CD4-positive, alpha-beta T cell treated with Interleukin-15 for 4 hours (primary cell): Measurements from ENCODE around the gene MSL3.

Experiments
- DNase-seq: peaks from one replicate; pipeline ENCODE4 v3.0.0-alpha.2; 2020; ENCODE audit warnings: low spot score

The MSL3 gene

GRCh38 chrX:11757719-11758399 is at the start of gene MSL3:
MSL3 (plus strand) TSS chrX:11758237; CDS start chrX:11758264, 27 bp downstream.
- DNase-seq: peak; percentile 57

- no peak for DNase-seq
Observed at GRCh38 chrX:11722304-11722703, 35.7 kb upstream of the MSL3 start.

GRCh38 chrX:11724122-11725017 is 33.7 kb upstream of the MSL3 start:
- peak; percentile 7 for DNase-seq

GRCh38 chrX:11725631-11726442 is 32.2 kb upstream of the MSL3 start:
- no peak for DNase-seq

GRCh38 chrX:11728556-11728955 is 29.5 kb upstream of the MSL3 start:
- DNase-seq: no peak

GRCh38 chrX:11733614-11734013 is 24.4 kb upstream of the MSL3 start:
- no peak for DNase-seq

GRCh38 chrX:11739776-11740175 is 18.3 kb upstream of the MSL3 start:
- no peak for DNase-seq

- no peak for DNase-seq
Observed at GRCh38 chrX:11740794-11741193, 17.2 kb upstream of the MSL3 start.

GRCh38 chrX:11741574-11741973 is 16.5 kb upstream of the MSL3 start:
- no peak for DNase-seq

- no peak for DNase-seq
Observed at GRCh38 chrX:11745881-11746280, 12.2 kb upstream of the MSL3 start.

GRCh38 chrX:11750046-11750445 is 8.0 kb upstream of the MSL3 start:
- DNase-seq: no peak

GRCh38 chrX:11750694-11751093 is 7.3 kb upstream of the MSL3 start:
- no peak for DNase-seq

- no peak for DNase-seq
Observed at GRCh38 chrX:11751261-11751660, 6.8 kb upstream of the MSL3 start.

- DNase-seq: no peak
Observed at GRCh38 chrX:11753668-11754067, 4.4 kb upstream of the MSL3 start.

- DNase-seq: no peak
Observed at GRCh38 chrX:11754958-11755645, 2.9 kb upstream of the MSL3 start.

- no peak for DNase-seq
Observed at GRCh38 chrX:11755724-11756123, 2.3 kb upstream of the MSL3 start.

- DNase-seq: no peak
Observed at GRCh38 chrX:11756354-11757318, 1.4 kb upstream of the MSL3 start.

GRCh38 chrX:11757397-11757718 is 679 bp upstream of the MSL3 start:
- DNase-seq: no peak

GRCh38 chrX:11758400-11759171 is 549 bp downstream of the MSL3 start:
- peak; percentile 91 for DNase-seq

- DNase-seq: no peak
Observed at GRCh38 chrX:11759172-11759460, 1.1 kb downstream of the MSL3 start.
